ENCODE results near the gene WFDC1. TPM values are rescaled to one million over a fixed set of nuclear protein-coding genes. Genes with fewer than 3 reads are reported as not detected.

Gene WFDC1
- total RNA-seq, 1 donor from 2014 or later = not detected

GRCh38 chr16:84274515-84274914 lies 20.2 kb upstream of the WFDC1 start:
- no peak for DNase-seq

DNA sequence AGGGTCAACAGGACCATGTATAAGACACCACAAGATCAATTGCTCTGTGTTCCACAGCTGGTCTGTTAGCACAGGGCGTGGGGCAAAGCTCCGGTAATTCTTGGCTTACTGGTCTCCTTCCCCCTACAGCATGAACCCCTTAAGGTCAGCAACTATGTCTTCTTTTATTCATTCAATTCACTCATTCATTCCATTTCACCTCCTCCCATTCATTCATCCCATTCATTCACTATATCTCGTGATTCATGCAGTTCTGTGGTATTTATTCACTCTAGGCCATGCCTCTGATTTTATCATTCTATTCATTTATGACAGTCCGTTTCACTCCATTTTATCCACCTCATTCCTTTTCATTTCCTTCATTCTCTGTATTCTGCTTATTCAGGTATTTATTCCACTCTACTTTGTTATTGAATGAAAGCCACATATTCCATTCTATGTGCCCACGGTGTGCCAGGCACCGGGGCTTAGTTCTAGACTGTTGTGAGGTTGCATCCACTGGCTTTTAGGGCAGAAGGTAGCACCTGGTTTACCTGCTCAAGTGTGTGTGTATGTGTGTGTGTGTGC lies 19.0 kb upstream of the WFDC1 start:
- DNase-seq = no peak

GRCh38 chr16:84277244-84277823 lies 17.3 kb upstream of the WFDC1 start:
- DNase-seq = peak; percentile 73

GRCh38 chr16:84278333-84278732 lies 16.3 kb upstream of the WFDC1 start:
- no peak for DNase-seq

DNA sequence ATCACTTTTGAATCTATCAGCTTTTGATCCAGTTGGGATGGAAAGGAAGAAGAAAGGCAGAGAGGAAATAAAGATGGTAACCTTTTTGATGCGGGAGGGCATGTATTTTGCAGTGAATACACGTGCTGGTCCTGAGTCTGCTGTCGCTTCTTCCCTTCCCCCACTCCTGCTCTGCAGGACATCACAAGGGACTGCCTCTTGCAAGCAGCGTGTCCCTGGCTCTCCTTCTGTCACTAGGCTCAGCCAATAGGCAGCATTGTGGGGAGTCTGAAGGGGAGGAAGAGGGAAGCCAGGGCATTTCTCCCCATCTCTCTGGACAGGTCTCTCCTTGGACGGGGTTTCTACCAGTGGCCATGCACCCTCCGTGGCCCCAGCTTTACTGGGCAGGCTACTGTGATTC lies 15.7 kb upstream of the WFDC1 start:
- no peak for DNase-seq

DNA sequence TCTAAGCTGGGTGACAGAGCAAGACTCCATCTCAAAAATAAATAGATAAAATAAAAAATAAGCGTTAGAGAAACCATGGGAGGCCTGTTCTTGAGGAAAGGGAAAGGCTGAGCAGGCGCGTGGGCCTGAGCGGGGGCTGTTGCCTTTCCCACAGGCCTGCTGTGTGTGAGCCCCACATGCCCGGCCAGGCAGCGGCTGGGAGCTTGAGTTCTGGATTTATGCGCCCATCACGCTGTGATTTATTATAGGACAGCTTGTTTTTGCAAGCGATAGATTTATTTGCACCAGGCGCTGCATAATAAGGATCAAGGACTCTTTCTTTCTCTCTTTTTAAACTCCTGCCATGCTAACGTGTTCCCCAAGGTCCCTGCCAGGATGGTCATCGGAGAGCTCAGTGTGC lies 14.8 kb upstream of the WFDC1 start:
- DNase-seq = no peak

GRCh38 chr16:84281074-84281473 lies 13.6 kb upstream of the WFDC1 start:
- peak; percentile 34 for DNase-seq

GRCh38 chr16:84282533-84282932 lies 12.1 kb upstream of the WFDC1 start:
- DNase-seq = no peak

GRCh38 chr16:84283314-84284153 lies 11.1 kb upstream of the WFDC1 start:
- no peak for DNase-seq

DNA sequence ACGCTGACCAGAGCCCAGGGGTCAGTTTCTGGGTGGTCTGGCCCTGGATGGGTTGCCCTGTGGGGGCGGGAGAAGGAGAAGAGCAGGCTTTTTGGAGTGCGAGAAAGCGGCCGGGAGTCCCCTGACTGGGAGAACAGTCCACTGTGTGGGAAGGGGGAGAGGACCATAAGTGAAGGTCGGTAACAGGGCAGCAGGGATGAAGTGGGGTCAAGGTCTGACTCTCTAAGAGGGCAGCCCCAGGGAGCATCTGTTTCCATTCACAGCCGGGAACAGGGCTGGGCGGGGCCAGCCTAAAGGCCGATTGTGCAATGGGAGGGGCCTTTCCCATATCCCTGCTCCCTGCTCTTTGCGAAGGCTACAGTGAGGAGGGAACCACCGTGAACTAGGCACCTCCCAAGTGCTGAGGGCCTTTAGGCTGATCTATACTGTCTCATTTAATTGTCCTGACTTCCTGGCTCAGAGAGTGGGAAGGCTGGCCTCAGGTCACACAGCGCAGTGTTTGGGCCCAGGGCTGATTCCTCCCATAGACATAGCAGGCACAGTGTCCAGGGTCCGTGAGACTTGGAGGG lies 10.4 kb upstream of the WFDC1 start:
- no peak for DNase-seq

GRCh38 chr16:84286578-84287240 lies 8.0 kb upstream of the WFDC1 start:
- DNase-seq = peak; percentile 20

DNA sequence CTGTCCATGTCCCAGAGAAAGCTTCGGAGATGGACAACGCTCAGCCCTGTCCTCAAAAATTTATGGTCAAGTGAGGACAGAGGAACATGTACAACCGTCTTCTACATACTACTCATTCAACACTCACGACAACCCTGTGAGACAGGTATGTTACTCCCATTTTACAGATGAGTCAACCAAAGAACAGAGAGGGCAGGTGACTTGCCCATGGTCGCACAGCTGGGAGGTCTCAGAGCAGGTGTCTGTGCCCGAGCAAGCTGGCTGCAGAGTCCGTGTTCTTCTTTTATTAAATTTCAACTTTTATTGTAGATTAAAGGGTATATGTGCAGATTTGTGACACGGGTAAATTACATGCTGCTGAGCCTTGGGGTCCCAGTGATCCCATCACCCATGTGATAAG lies 5.8 kb upstream of the WFDC1 start:
- no peak for DNase-seq

- no peak for DNase-seq
Measured at GRCh38 chr16:84291226-84291625, 3.5 kb upstream of the WFDC1 start.

GRCh38 chr16:84292011-84292410 lies 2.7 kb upstream of the WFDC1 start:
- DNase-seq = no peak

- no peak for DNase-seq
Measured at GRCh38 chr16:84293406-84293805, 1.3 kb upstream of the WFDC1 start.

DNA sequence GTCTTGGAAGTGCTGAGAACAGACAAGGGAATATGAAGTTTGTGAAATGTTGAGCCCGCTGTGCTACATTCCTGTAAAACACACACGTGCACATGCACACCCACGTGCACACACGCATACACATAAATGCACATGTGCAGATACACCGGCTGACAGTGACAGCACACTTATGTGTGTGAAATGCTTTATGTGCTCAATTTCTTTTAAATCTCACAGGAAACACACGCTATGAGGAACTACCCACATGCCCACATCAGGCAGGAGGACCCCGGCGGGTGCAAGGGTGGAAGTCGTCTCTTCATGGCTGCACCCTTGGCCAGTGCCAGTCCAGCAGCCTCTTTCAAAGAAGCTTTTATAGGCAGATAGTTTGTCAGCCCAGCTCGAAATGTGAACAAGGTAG lies 561 bp upstream of the WFDC1 start:
- no peak for DNase-seq

DNA sequence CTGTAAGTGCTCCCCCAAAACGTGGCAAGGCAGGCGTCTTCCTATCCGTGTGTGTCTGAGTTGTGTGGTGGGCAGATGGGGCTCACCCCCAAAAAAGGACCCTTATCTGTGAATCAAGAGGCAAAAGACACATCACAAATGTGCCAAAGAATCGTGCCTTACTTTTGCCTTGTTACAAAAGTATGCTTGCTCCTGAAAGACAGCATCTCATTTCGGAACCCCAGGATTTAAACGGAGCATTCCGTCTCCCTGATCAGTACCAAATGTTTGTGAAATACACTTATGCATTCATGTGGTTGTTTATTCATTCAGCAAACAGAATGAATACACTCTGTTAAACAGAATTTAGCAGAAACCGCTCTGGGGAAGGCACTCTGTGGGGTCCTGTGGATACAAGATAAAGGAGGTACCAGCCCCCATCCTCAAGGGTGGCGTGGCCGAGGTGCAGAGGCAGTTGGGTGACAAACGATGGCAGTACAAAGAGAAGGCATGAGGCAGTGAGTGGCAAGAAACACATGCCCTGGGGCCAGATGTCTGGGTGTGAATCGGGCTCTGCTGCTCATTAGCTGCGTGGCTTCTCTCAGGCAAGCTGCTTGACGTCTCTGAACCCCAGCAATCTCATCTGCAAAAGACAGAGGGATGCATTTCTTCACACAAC lies 654 bp downstream of the WFDC1 start:
- no peak for DNase-seq

DNA sequence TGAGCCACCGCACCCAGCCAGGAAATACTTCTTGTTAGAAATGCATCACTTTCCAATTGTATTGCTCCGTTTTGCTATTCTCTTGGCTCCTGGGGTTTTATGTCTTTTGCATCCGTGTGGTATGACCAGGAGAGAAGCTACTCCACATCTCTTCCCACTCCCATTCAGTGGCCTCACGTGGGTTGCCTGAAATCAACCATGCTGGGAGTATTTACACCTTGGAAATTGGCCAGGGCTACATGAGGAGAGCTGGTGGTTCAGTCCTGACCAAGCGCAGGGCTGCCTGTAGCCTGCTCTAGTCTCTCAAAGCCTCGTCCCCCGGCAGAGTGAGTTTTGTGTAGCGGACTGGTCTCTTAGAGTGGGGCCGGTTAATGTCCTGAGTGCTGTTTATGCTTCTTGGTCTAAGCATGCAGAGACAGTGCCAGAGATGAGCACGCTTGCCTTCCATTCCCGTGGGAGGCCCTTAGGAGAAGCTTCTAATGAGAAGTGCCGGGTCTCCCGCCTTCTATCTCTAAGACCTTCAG lies 3.8 kb downstream of the WFDC1 start:
- no peak for DNase-seq

GRCh38 chr16:84299734-84300440 lies 5.2 kb downstream of the WFDC1 start:
- no peak for DNase-seq

DNA sequence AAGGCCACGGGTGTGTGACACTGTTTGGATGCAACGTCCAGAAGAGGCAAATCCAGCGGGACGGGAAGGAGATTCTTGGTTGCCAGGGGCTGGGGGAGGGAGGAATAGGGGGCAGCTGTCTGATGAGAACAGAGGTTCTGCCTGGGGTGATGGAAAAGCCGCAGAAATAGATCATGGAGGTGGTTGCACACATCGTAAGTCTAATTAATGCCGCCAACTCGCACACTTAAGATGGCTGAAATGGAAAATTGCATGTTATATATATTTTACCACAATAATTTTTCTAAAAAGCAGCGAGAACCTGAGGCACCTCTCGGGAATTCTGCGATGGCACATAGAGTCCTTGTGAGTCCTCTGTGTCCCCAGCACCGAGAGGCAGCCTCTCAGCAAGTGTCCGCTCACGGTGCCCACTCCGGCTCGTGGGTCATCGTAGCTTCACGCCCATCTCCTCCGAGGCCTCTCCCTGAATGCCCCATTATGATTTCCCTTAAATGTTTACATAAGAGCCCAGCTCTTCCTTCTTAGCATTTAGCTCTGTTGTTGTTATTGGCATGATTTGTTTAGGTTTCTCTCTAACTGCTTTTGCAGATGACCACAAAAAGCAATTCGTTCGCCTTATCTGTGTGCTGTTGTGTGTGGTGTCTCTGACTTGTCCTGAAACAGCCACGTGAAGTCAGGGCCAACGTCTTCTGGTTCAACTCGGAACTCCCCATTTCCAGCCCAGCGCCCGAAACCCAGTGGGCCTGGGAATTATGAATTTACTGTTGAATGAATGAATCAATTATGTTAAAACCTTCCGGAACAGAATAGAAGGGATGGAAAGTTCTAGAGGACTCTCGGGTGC lies 7.7 kb downstream of the WFDC1 start:
- peak; percentile 11 for DNase-seq

GRCh38 chr16:84303023-84303422 lies 8.3 kb downstream of the WFDC1 start:
- DNase-seq = no peak
